ENCODE measurements around the gene EZR.
"Not testable (repeated sequence)": the region's sequence is repeated elsewhere in the genome, so short reads cannot be mapped to it uniquely, and the experiment has no call there.

The EZR gene

DNA sequence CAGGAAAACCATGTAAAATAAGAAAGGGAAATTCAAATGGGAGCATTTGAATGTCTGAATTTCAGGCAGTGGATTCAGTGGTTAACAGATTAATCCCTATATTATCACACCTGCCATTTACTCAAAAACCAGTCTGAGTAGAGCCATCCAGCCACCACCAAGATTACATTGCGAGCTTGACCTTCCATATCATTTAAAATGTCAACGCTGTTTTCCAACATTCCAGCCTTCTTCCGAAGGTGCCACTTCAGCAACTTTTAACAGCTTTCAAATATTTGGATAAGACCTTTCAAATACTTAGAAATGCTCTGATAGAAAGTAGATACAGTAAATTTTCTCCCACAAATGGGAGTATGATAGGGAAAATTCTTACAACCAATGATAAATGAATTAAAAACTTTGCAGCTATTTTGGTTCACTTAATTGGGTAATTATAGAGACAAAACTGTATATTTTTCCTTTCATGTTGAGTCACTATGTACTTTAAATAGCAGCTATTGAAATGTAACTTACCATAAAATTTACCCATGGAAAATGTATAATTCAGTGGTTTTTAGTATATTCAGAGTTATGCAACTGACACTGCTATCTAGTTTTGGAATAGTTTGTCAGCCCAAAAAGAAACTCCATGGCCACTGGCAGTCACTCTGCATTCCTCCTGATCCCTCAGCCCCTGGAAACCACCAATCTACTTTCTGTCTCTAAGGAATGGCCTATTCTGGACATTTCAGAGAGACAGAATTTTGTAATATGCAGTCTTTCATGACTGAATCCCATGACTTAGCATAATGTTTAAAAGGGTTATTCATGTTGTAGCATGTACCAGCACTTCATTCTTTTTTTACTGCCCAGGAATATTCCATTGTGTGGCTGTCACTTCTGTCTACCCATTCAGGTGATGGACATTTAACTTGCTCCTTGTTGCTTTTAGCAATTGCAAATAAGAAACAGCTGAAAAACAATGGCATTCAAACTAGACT is 21.5 kb downstream of the EZR start:
- DNase-seq (ENCODE audit: low read depth in 3 of 3): no peak

DNA sequence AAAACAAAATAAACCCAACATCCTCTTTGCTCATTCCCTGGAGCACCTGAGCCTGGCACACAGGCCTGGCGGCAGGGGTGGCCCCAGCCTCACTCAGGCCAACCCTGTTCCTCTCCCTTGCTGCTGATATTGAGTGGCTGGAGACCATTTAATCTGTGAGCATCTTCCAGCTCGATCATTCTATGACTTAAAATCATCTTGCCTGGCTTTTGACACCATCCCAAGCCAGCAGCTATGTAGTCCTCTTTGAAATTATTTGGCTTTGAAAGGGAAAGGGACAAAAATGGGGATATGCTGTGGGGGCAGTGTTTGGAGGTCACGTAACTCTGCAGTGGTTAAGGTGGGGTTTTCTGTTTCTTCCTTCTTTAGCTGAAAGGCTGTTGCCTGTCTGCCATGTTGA is 22.8 kb downstream of the EZR start:
- DNase-seq (ENCODE audit: low read depth in 3 of 3): no peak

GRCh38 chr6:158795516-158795915 is 23.7 kb downstream of the EZR start:
- DNase-seq (ENCODE audit: low read depth in 3 of 3): no peak

GRCh38 chr6:158793432-158793831 is 25.7 kb downstream of the EZR start:
- DNase-seq (ENCODE audit: low read depth in 3 of 3): no peak

DNA sequence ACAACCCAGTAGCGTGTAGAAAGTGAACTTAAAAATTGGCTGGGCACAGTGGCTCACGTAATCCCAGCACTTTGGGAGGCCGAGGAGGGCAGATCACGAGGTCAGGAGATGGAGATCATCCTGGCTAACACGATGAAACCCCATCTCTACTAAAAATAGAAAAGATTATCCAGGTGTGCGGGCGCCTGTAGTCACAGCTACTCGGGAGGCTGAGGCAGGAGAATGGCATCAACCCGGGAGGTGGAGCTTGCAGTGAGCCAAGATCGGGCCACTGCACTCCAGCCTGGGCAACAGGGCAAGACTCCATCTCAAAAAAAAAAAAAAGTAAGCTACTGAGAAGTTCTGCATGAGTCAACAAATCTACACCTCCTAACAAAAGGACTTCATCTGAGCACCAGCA is 26.7 kb downstream of the EZR start:
- DNase-seq (ENCODE audit: low read depth in 3 of 3): not testable (repeated sequence)

DNA sequence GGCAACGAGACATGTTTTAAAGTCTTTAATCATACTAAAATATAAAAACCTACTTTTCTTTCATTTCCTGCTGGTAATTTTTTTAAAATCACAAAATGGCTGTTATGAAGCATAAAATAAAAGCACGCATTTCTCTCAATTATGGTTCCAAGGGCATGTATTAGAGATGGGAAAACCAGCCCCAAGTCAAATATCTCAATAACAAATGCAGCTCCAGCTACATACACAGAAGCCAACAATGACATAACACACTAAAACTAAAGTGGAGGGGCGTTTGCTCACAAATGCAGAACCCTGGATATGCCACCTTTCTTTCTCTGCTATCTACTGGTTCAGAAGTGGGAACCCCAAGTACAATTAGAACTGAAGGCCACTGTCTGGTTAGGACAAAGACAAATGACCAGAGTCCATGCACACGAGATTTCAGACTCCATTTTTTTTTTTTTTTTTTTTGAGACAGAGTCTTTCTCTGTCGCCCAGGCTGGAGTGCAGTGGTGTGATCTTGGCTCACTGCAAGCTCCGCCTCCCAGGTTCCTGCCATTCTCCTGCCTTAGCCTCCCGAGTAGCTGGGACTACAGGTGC is 27.8 kb downstream of the EZR start:
- DNase-seq (ENCODE audit: low read depth in 3 of 3): no peak

DNA sequence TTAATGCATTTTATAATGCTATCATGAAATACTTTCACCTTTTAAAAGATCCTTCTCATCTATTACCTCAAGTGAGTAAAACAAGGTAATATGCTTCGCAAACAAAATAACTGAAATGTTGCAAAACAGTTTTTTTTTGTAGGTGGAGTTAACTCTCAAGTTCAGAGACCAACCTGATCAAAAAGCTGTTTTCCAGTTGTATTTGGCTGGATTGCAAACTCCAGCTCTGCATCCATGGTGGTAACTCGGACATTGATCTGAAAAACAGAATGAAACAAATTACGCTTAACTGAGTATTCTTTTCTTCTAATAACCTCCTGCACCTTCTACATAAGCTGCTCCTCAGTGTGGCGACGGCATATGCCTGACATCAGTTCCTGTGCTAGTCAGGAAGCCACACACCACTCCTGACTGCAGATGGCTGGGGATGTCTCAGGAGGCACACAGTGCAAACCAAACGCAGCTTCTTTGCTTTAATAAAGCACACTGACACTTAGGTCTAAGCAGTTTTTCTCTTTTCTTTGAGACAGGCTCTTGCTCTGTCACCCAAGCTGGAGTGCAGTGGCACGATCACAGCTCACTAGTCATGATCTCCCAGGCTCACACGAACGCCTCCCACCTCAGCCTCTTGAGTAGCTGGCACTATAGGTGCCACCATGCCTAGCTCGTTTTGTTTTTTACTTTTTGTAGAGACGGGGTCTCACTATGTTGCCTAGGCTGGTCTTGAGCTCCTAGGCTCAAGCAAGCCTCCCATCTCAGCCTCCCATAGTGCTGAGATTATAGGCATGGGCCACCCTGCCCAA is 29.9 kb downstream of the EZR start:
- DNase-seq (ENCODE audit: low read depth in 3 of 3): peak in 1 of 3 experiments; percentile 28

DNA sequence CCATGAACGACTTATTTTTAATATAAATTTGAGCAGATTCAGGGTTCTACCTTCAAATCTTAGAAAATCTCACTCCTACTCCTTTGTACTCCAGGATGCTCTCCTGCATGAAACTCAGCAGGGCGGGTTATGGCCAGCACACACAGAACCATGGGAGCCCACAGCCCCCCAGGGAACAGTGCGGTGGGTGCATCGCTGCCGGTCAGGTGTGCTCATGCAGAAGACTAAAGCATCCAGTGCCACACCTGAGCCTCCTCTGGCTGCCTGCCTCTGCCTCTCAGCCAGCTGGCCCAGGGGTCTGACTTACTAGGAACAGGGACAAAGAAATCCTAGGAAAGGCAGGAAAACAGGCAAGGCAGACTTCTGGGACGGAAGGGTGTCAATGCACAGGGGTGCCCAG is 31.8 kb downstream of the EZR start:
- no peak for DNase-seq (ENCODE audit: low read depth in 3 of 3)

- no peak for DNase-seq (ENCODE audit: low read depth in 3 of 3)
These were observed 32.4 kb downstream of the EZR start for GRCh38 chr6:158786645-158787304.

- no peak for DNase-seq (ENCODE audit: low read depth in 3 of 3)
These were observed 34.1 kb downstream of the EZR start for GRCh38 chr6:158785036-158785435.

DNA sequence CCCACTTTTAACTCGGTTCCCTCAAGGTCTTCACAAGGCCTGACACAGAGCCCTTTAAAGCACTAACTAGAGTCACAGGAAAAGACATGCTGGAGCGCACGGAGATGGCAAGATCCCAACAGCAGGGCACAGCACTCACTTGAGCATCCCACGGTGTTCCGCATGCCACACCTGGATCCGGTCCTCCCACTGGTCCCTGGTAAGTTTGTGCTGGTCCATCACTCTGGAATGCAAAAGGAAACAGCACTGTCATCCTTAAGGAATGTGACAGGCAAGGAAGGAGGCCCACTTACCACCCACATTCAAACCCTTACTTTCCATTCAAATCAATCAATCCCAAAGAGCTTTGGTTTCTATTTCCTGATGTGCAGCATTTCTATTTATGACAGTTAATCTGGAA is 34.7 kb downstream of the EZR start:
- DNase-seq (ENCODE audit: low read depth in 3 of 3): no peak

DNA sequence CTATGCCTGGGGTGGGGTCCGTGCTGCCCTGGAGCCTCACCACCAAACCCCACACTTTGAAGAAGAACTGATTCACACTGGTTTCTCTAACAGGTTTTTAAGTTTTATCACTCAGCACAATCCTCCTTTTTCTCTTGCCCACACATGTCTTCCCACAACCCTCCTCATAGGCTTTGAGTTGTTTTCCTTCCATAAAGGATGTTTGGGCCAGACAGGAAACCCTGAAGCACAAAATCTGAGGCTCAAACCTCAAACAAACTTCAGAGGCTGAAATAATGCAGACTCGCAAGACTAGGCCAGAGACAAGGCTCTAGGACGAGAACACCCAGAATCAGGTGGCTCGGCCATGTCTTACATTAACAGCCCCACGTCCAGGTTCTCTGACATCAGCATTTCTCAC is 35.3 kb downstream of the EZR start:
- DNase-seq (ENCODE audit: low read depth in 3 of 3): no peak

DNA sequence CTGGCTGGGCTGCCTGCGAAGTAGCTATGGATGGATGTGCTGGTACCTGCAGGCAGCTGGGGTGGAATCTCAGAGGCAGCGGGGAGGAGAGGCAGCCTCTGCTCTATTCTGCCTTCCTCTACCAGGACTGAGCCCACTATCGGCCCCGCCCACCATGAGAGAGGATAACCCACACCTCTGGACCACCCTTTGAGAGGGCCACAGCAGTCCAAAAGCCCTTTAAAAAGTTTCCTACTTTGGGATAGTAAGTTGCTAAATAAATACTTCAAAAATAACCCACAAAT is 36.1 kb downstream of the EZR start:
- DNase-seq (ENCODE audit: low read depth in 3 of 3): no peak

DNA sequence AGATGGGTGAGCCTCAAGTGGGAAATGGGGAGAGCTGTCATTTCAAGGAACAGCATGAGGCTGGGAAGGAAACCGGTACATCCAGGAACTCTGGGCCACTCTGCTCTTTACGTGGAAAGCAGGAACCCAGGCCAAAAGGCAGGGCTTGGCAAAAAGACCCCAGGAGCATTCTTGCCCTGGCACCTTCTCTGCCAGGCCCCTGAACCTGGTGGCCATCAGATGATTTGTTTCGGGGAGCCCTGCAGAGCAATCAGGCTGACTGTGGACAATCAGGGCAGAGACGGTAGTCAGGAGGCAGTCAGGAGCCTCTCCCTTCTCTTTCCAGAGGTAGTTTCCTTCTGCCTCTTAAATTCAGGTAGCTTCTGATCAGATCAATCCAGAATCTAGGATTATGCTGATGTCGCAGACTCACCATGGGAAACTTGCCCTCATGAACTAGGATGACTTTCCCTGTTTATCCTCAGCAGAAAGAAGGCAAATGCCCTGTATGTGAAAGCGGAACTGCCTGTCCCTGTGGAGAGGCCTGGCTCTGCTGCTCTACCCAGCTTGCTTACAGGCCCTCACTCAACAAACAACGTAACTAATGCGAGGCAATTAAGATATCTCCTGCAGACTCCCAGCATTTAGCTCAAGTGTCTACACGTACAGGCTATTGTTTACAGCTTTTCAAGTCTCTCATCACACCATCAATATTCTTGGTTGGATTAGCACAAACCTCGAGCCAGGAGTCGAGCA is 36.6 kb downstream of the EZR start:
- no peak for DNase-seq (ENCODE audit: low read depth in 3 of 3)

DNA sequence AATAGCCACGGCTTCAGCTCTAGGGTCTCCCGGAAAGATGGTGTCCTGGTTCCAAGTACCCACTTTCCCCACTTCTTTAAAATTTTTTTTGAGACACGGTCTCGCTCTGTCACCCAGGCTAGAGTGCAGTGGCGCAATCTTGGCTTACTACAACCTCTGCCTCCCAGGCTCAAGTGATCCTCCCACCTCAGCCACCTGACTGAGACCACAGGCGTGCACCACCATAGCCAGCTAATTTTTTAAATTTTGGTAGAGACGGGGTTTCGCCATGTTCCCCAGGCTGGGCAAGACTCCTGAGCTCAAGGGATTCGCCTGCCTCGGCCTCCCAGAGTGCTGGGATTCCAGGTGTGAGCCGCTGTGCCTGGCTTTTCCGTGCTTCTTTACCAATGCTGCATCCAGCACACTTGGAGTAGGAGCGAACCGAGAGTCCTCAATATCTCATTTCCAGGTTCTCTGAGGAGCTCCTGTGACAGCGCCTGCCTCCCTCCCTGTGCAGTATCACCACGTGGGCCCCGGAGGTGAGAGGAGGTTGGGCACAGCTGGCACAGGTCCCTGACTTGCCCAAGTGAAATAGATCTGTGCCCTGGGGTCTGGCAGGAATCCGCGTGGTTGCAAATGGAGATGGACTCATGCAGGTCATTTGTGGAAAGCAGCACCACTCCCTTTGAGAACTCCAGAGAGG is 37.3 kb downstream of the EZR start:
- no peak for DNase-seq (ENCODE audit: low read depth in 3 of 3)

- DNase-seq (ENCODE audit: low read depth in 3 of 3): no peak
These were observed 38.0 kb downstream of the EZR start for GRCh38 chr6:158780988-158781691.

GRCh38 chr6:158780246-158780884 is 38.8 kb downstream of the EZR start:
- no peak for DNase-seq (ENCODE audit: low read depth in 3 of 3)

- DNase-seq (ENCODE audit: low read depth in 3 of 3): no peak
These were observed 41.1 kb downstream of the EZR start for GRCh38 chr6:158778005-158778527.

DNA sequence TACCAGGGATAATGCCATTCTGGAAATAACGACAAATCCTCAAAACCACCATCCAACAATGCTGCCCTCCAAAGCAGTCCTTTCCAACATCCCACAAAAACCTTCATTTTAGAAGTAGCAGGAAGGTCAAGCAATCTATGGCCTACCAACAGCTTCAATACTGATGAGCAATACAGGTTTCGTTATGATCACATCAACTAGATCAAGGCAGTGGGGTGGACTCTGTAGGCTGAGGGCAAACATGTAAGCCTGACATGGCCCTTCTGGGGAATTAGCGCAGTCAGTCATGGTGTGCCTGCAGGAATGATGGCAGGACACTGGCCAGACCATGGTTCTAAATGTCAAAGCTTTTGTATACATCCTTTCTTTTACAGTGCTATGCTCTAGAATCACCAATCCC is 41.7 kb downstream of the EZR start:
- no peak for DNase-seq (ENCODE audit: low read depth in 3 of 3)

- DNase-seq (ENCODE audit: low read depth in 3 of 3): no peak
These were observed 42.4 kb downstream of the EZR start for GRCh38 chr6:158776737-158777136.

All from stimulated activated CD4-positive, alpha-beta T cell treated with anti-CD3 and anti-CD28 coated beads, TNF-alpha, amount 100 ng/mL, for 4 hours (primary cell).